NCI-H226 (cell line): Measurements from ENCODE around the gene PRLH.

ENCODE experiments used
- DNase-seq: peaks from one replicate; pipeline ENCODE4 v3.0.0-alpha.2; 2015

PRLH gene

GRCh38 chr2:237540223-237540775 is 26.1 kb upstream of the PRLH start:
- DNase-seq, result no peak

GRCh38 chr2:237540823-237541222 is 25.6 kb upstream of the PRLH start:
- DNase-seq, result peak; percentile 22

- no peak for DNase-seq
These were observed 25.1 kb upstream of the PRLH start for GRCh38 chr2:237541243-237541642.

- DNase-seq, result no peak
These were observed 24.2 kb upstream of the PRLH start for GRCh38 chr2:237542001-237542704.

- no peak for DNase-seq
These were observed 20.1 kb upstream of the PRLH start for GRCh38 chr2:237546040-237546875.

- DNase-seq, result no peak
These were observed 19.4 kb upstream of the PRLH start for GRCh38 chr2:237546876-237547395.

- no peak for DNase-seq
These were observed 18.4 kb upstream of the PRLH start for GRCh38 chr2:237547841-237548416.

- DNase-seq, result no peak
These were observed 17.2 kb upstream of the PRLH start for GRCh38 chr2:237549216-237549615.

GRCh38 chr2:237549643-237550415 is 16.5 kb upstream of the PRLH start:
- no peak for DNase-seq

- no peak for DNase-seq
These were observed 15.3 kb upstream of the PRLH start for GRCh38 chr2:237551071-237551574.

GRCh38 chr2:237552908-237553307 is 13.5 kb upstream of the PRLH start:
- no peak for DNase-seq

GRCh38 chr2:237553948-237554347 is 12.4 kb upstream of the PRLH start:
- no peak for DNase-seq

GRCh38 chr2:237555560-237555959 is 10.8 kb upstream of the PRLH start:
- no peak for DNase-seq

- DNase-seq, result no peak
These were observed 9.4 kb upstream of the PRLH start for GRCh38 chr2:237556773-237557632.

- DNase-seq, result no peak
These were observed 8.8 kb upstream of the PRLH start for GRCh38 chr2:237557633-237558015.

GRCh38 chr2:237558961-237559641 is 7.3 kb upstream of the PRLH start:
- no peak for DNase-seq

- no peak for DNase-seq
These were observed 5.2 kb upstream of the PRLH start for GRCh38 chr2:237561221-237561620.

- DNase-seq, result no peak
These were observed 2.6 kb upstream of the PRLH start for GRCh38 chr2:237563816-237564215.

- DNase-seq, result no peak
These were observed 1.7 kb upstream of the PRLH start for GRCh38 chr2:237564526-237565131.

GRCh38 chr2:237565974-237566373 is 400 bp upstream of the PRLH start:
- DNase-seq, result no peak
